Measurements from ENCODE around the gene MFSD11.

The MFSD11 gene

GRCh38 chr17:76737676-76738467, at the start of gene MFSD11:
MFSD11 (plus strand) TSS chr17:76738119; CDS start chr17:76738353, 234 bp downstream.
- H3K4me3 ChIP-seq (ENCODE audit: low read length) = peak within 1 kb of the TSS; percentile 96
- peak; percentile 94 for DNase-seq (ENCODE audit: low read depth)
- TF ChIP-seq CTCF (conservative IDR thresholded peaks at IDR 0.05; ENCODE audit: low read length) = no peak

- H3K4me3 ChIP-seq (ENCODE audit: low read length) = no peak overlapping the region
- DNase-seq (ENCODE audit: low read depth) = no peak
- TF ChIP-seq CTCF (conservative IDR thresholded peaks at IDR 0.05; ENCODE audit: low read length) = no peak
Observed at GRCh38 chr17:76688165-76688622, 49.7 kb upstream of the MFSD11 start.

- TF ChIP-seq CTCF (conservative IDR thresholded peaks at IDR 0.05; ENCODE audit: low read length) = no peak
- no peak for DNase-seq (ENCODE audit: low read depth)
- no peak overlapping the region for H3K4me3 ChIP-seq (ENCODE audit: low read length)
Observed at GRCh38 chr17:76689859-76690258, 48.1 kb upstream of the MFSD11 start.

GRCh38 chr17:76690596-76691280, 47.2 kb upstream of the MFSD11 start:
- DNase-seq (ENCODE audit: low read depth) = no peak
- TF ChIP-seq CTCF (conservative IDR thresholded peaks at IDR 0.05; ENCODE audit: low read length) = no peak
- no peak overlapping the region for H3K4me3 ChIP-seq (ENCODE audit: low read length)

- TF ChIP-seq CTCF (conservative IDR thresholded peaks at IDR 0.05; ENCODE audit: low read length) = no peak
- H3K4me3 ChIP-seq (ENCODE audit: low read length) = no peak overlapping the region
- DNase-seq (ENCODE audit: low read depth) = no peak
Observed at GRCh38 chr17:76691379-76692191, 46.3 kb upstream of the MFSD11 start.

- TF ChIP-seq CTCF (conservative IDR thresholded peaks at IDR 0.05; ENCODE audit: low read length) = no peak
- H3K4me3 ChIP-seq (ENCODE audit: low read length) = no peak overlapping the region
- DNase-seq (ENCODE audit: low read depth) = no peak
Observed at GRCh38 chr17:76695059-76695831, 42.7 kb upstream of the MFSD11 start.
